Right kidney (tissue), 1 donor: ENCODE data around the gene KCNJ18.
"Not testable (repeated sequence)": the region's sequence is repeated elsewhere in the genome, so short reads cannot be mapped to it uniquely, and the experiment has no call there.

Source experiments
- DNase-seq: peaks from one replicate; pipeline ENCODE4 v3.0.0-alpha.2; 2016

The KCNJ18 gene

GRCh38 chr17:21671437-21671836 is 20.9 kb upstream of the KCNJ18 start:
- DNase-seq = not testable (repeated sequence)

GRCh38 chr17:21671871-21672270 is 20.5 kb upstream of the KCNJ18 start:
- not testable (repeated sequence) for DNase-seq

GRCh38 chr17:21673451-21674241 is 18.7 kb upstream of the KCNJ18 start:
- DNase-seq = not testable (repeated sequence)

- DNase-seq = no peak
Observed at GRCh38 chr17:21674242-21674731, 18.0 kb upstream of the KCNJ18 start.

- DNase-seq = not testable (repeated sequence)
Observed at GRCh38 chr17:21674891-21675738, 17.2 kb upstream of the KCNJ18 start.

GRCh38 chr17:21675739-21676130 is 16.6 kb upstream of the KCNJ18 start:
- DNase-seq = not testable (repeated sequence)

- no peak for DNase-seq
Observed at GRCh38 chr17:21676281-21677111, 15.8 kb upstream of the KCNJ18 start.

GRCh38 chr17:21677126-21677910 is 15.0 kb upstream of the KCNJ18 start:
- no peak for DNase-seq

GRCh38 chr17:21677911-21678310 is 14.4 kb upstream of the KCNJ18 start:
- DNase-seq = no peak

- no peak for DNase-seq
Observed at GRCh38 chr17:21678393-21679081, 13.8 kb upstream of the KCNJ18 start.

- no peak for DNase-seq
Observed at GRCh38 chr17:21679256-21680146, 12.8 kb upstream of the KCNJ18 start.

GRCh38 chr17:21680366-21680765 is 12.0 kb upstream of the KCNJ18 start:
- DNase-seq = no peak

GRCh38 chr17:21680850-21681351 is 11.4 kb upstream of the KCNJ18 start:
- not testable (repeated sequence) for DNase-seq

GRCh38 chr17:21681576-21681975 is 10.7 kb upstream of the KCNJ18 start:
- not testable (repeated sequence) for DNase-seq

- DNase-seq = not testable (repeated sequence)
Observed at GRCh38 chr17:21682130-21682529, 10.2 kb upstream of the KCNJ18 start.

- DNase-seq = not testable (repeated sequence)
Observed at GRCh38 chr17:21683142-21683712, 9.1 kb upstream of the KCNJ18 start.

- not testable (repeated sequence) for DNase-seq
Observed at GRCh38 chr17:21683897-21684296, 8.4 kb upstream of the KCNJ18 start.

- not testable (repeated sequence) for DNase-seq
Observed at GRCh38 chr17:21684384-21684783, 7.9 kb upstream of the KCNJ18 start.
